BJ (cell line): ENCODE measurements around the gene GLI3. TPM values are rescaled to one million over a fixed set of nuclear protein-coding genes. Genes with fewer than 3 reads are reported as not detected.

Source experiments
- CTCF ChIA-PET: fragments of 350-600 bp; formaldehyde crosslinking; extraction: SDS; loops from one replicate; lab custom pipeline; 2021; ENCODE audit warnings: antibody characterized with exemption, inconsistent platforms; lab: Yijun Ruan, JAX
- POLR2A ChIA-PET: fragments of 300-600 bp; sonication (Branson Sonifier 250); formaldehyde crosslinking; extraction: SDS; loops from one replicate; lab custom pipeline; 2021; ENCODE audit warnings: antibody characterized with exemption; lab: Charles Lee
- DNase-seq: peaks from one replicate; pipeline ENCODE4 v3.0.0-alpha.2; 2011; ENCODE audit warnings: low read depth
- H3K27me3 ChIP-seq: 2 replicates; pipeline ENCODE4 v1.6.0; 2011; ENCODE audit warnings: low read length; ENCODE audit not compliant: control insufficient read depth, insufficient read depth
- H3K36me3 ChIP-seq: 2 replicates; pipeline ENCODE4 v1.5.1; 2011; ENCODE audit warnings: low read length; ENCODE audit not compliant: control insufficient read depth, insufficient read depth
- H3K4me3 ChIP-seq: 2 replicates; pipeline ENCODE4 v1.5.1; 2011; ENCODE audit warnings: low read depth, mild to moderate bottlenecking, control low read depth, low read length
- polyA plus RNA-seq: library from polyadenylated mRNA; depleted of rRNA; stranded (reverse); fragments of >200 nt; gene quantifications from 2 replicates; pipeline ENCODE4 v1.2.3, GENCODE V29; 2011
- TF ChIP-seq, protein P1 (sequence below): IDR thresholded peaks from 2 replicates; pipeline ENCODE4 v1.5.1; 2011; ENCODE audit warnings: low read depth, mild to moderate bottlenecking, control low read depth, inconsistent platforms, low read length, moderate library complexity; ENCODE audit not compliant: insufficient read depth

The GLI3 gene
- polyA plus RNA-seq, 1 experiment = 5.1 TPM

DNA sequence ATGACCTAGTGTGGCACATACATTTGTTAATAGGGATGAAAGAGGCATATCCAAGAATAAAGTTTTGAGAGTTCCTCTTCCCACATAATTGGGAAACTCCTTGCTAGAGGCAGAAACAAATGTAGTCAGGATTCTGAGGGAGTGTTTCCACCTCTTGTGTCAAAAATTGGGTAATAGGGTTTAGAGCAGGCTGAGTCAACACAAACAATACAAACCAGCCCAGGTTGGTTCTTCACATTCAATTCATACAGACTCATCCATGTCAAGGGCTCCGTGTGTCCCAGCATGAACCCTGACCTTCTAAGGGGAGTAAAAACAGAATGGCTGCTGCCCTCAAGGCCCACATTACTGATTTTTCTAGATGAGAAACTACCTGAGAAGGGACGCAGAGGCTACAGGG is 75.3 kb downstream of the GLI3 start:
- CTCF ChIA-PET = no interaction called here
- DNase-seq = no peak

DNA sequence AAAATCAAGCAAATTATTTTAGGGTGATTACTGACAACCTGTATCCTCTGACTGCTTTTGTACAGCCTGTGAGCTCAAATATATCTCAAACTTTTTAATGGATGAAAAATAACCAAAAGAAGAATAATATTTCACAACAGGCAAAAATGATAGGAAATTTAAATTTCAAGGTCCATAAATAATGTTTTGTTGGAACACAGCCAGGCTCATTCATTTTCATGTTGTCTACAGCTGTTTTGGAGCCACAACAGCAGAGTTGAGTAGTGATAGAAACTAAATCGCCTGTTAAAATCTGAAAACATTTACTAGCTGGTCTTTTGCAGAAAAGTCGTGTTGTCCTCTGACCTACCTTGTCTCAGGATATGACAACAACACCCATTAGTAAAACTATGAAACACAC is 75.9 kb downstream of the GLI3 start:
- no peak for DNase-seq
- no peaks in the 10 kb centered on the region for H3K27me3 ChIP-seq
- ChIA-PET CTCF (interaction anchor here (0.8 kb wide), 1 partner anchor 64 kb away, joined by 3 read pairs; no protein-coding TSS in a partner anchor), POLR2A (no interaction called here)
- H3K36me3 ChIP-seq = no peaks in the 10 kb centered on the region
- H3K4me3 ChIP-seq = no peak overlapping the region
- TF ChIP-seq, protein P1, sequence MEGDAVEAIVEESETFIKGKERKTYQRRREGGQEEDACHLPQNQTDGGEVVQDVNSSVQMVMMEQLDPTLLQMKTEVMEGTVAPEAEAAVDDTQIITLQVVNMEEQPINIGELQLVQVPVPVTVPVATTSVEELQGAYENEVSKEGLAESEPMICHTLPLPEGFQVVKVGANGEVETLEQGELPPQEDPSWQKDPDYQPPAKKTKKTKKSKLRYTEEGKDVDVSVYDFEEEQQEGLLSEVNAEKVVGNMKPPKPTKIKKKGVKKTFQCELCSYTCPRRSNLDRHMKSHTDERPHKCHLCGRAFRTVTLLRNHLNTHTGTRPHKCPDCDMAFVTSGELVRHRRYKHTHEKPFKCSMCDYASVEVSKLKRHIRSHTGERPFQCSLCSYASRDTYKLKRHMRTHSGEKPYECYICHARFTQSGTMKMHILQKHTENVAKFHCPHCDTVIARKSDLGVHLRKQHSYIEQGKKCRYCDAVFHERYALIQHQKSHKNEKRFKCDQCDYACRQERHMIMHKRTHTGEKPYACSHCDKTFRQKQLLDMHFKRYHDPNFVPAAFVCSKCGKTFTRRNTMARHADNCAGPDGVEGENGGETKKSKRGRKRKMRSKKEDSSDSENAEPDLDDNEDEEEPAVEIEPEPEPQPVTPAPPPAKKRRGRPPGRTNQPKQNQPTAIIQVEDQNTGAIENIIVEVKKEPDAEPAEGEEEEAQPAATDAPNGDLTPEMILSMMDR = no peak

More for the DNA sequence above, 75.3 kb downstream of the GLI3 start:
- H3K27me3 ChIP-seq = no peaks in the 10 kb centered on the region
- H3K36me3 ChIP-seq = no peaks in the 10 kb centered on the region
- TF ChIP-seq, protein P1 = no peak
- POLR2A ChIA-PET = no interaction called here
- H3K4me3 ChIP-seq = no peak overlapping the region

DNA sequence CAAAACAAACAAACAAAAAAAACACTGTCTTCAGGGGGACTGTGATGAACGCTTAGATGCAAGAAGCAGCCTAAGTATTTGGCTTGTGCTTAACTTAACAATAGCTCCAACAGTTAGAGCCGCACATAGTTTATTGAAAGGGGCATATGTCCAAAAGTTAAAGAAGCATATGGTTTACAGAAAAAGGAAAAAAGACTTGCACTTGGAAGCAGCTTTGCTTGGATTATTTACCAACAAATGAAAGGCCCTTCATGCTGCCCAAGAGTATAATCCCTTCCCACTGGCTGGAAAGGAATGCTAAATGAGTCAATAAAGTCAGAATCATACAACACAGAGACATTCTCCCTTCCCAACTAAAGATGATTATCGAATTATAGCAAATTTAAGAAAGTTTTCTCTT is 77.9 kb downstream of the GLI3 start:
- H3K36me3 ChIP-seq = no peaks in the 10 kb centered on the region
- H3K4me3 ChIP-seq = no peak overlapping the region
- TF ChIP-seq, protein P1 = no peak
- DNase-seq = no peak
- no peaks in the 10 kb centered on the region for H3K27me3 ChIP-seq
- POLR2A ChIA-PET = interaction anchor here (0.6 kb wide), 1 partner anchor 18 kb away, joined by 3 read pairs; no protein-coding TSS in a partner anchor
- CTCF ChIA-PET = interaction anchor here (1.0 kb wide), 1 partner anchor 32 kb away, joined by 4 read pairs; no protein-coding TSS in a partner anchor

DNA sequence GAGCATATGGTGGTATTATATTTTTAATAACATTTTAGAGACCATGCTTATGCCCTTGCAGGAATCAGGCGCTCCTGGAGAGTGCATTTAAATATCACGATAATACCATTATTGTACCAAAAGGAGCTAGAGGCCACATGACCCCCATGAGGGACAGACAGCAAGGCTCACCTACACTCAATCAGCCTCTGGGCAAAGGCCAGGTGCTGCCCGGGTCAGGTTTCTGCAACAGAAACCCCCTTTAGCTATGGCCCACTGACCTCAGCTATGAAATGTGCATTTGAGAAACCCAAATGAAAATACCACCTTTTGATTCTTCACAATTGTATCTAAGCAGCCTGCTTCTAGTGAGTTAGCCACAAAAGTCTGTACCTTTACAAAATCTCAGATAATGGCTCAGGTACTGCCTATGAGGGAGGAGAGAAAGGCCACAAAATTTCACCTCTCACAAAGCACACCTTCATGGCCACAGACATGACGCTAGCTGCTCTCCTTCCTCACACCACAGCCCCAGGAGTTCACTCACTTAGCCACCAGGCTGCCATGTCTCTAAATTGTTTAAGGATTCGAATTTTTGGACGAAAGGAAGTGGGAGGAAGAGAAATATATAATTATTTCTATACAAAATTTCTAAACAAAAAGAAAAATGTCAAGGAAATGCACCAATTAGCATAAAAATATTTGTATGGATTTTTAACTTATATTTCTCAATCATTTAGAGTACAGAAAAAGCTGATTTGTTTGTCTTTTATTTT is 79.9 kb downstream of the GLI3 start:
- Histone ChIP-seq H3K27me3 (no peaks in the 10 kb centered on the region), H3K36me3 (no peaks in the 10 kb centered on the region), H3K4me3 (no peak overlapping the region)
- CTCF ChIA-PET = interaction anchor here (1.4 to 2.2 kb wide), 2 partner anchors 9 to 180 kb away, joined by 5 to 9 read pairs; no protein-coding TSS in a partner anchor
- DNase-seq = no peak
- POLR2A ChIA-PET = no interaction called here
- TF ChIP-seq, protein P1 = no peak

DNA sequence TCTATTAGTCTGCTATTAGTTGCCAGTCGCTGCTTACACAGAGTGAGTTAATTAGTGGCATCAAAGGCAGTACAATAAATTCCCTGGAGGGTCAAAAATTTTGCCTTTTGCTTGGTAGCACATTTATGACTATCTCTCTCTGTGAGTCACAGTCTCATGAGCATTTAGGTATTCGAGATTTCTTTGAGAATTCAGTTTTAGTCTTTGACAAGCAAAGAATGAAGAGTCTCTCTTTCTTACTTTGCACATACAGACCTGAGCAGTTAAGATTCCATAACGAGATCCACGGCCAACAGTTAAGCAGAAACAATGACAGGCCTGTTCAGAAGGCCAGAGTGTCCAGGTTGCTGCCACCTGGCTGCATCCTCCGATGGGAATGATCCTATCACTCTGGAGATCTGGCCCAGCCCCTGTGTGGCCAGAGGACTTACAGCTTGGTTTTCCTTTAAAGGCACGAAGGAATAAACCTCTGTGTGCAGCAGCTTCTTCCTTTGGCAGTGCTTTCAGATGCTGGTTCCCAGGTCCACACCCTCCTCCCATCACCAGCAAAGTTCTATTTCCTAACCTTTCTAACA is 80.6 kb downstream of the GLI3 start:
- Histone ChIP-seq H3K4me3 (no peak overlapping the region), H3K27me3 (no peaks in the 10 kb centered on the region), H3K36me3 (no peaks in the 10 kb centered on the region)
- no peak for DNase-seq
- CTCF ChIA-PET = interaction anchor here (1.0 to 2.2 kb wide), 2 partner anchors 10 to 19 kb away, joined by 3 to 9 read pairs; no protein-coding TSS in a partner anchor
- TF ChIP-seq, protein P1 = no peak
- POLR2A ChIA-PET = no interaction called here
